ENCODE results near the gene MYCL. TPM values are rescaled to one million over a fixed set of nuclear protein-coding genes. Genes with fewer than 3 reads are reported as not detected.
A peak's percentile ranks its signal among the peaks of the same experiment; 100 is the strongest.

Gene MYCL
- total RNA-seq, 1 donor from 2014 or later: 2.6 TPM

- DNase-seq (ENCODE audit: low read depth): no peak
- no peak overlapping the region for H3K4me3 ChIP-seq (ENCODE audit: low read depth, low read length)
- no peak for TF ChIP-seq CTCF (conservative IDR thresholded peaks at IDR 0.05; ENCODE audit: low read depth, low read length)
Measured at GRCh38 chr1:39858315-39858714, 43.4 kb downstream of the MYCL start.

- TF ChIP-seq CTCF (conservative IDR thresholded peaks at IDR 0.05; ENCODE audit: low read depth, low read length): no peak
- DNase-seq (ENCODE audit: low read depth): no peak
- no peak overlapping the region for H3K4me3 ChIP-seq (ENCODE audit: low read depth, low read length)
Measured at GRCh38 chr1:39857126-39857878, 44.4 kb downstream of the MYCL start.

GRCh38 chr1:39854738-39855137 is 47.0 kb downstream of the MYCL start:
- no peak for DNase-seq (ENCODE audit: low read depth)
- no peak overlapping the region for H3K4me3 ChIP-seq (ENCODE audit: low read depth, low read length)
- no peak for TF ChIP-seq CTCF (conservative IDR thresholded peaks at IDR 0.05; ENCODE audit: low read depth, low read length)

GRCh38 chr1:39854314-39854713 is 47.4 kb downstream of the MYCL start:
- no peak for TF ChIP-seq CTCF (conservative IDR thresholded peaks at IDR 0.05; ENCODE audit: low read depth, low read length)
- DNase-seq (ENCODE audit: low read depth): no peak
- no peak overlapping the region for H3K4me3 ChIP-seq (ENCODE audit: low read depth, low read length)

- TF ChIP-seq CTCF (conservative IDR thresholded peaks at IDR 0.05; ENCODE audit: low read depth, low read length): no peak
- no peak overlapping the region for H3K4me3 ChIP-seq (ENCODE audit: low read depth, low read length)
- no peak for DNase-seq (ENCODE audit: low read depth)
Measured at GRCh38 chr1:39852876-39853275, 48.8 kb downstream of the MYCL start.

- no peak overlapping the region for H3K4me3 ChIP-seq (ENCODE audit: low read depth, low read length)
- DNase-seq (ENCODE audit: low read depth): peak; percentile 42
- TF ChIP-seq CTCF (conservative IDR thresholded peaks at IDR 0.05; ENCODE audit: low read depth, low read length): no peak
Measured at GRCh38 chr1:39852214-39852791, 49.4 kb downstream of the MYCL start.
